Subcutaneous abdominal adipose tissue (tissue), 5 donors: ENCODE measurements around the gene IFT57.

Source experiments
- H3K27ac ChIP-seq: one replicate; pipeline ENCODE4 v1.7.0; 2013; ENCODE audit warnings: low read depth, mild to moderate bottlenecking, inconsistent platforms, low read length, moderate library complexity
- H3K27me3 ChIP-seq, 5 donors: one replicate each; pipeline ENCODE4 v1.7.0; 2013; ENCODE audit warnings: low read length in 5 of 5, inconsistent platforms in 1 of 5; ENCODE audit not compliant: control insufficient read depth in 5 of 5, insufficient read depth in 4 of 5
- H3K36me3 ChIP-seq, 5 donors: one replicate each; pipeline ENCODE4 v1.7.0; 2013; ENCODE audit warnings: low read length in 5 of 5; ENCODE audit not compliant: control insufficient read depth in 5 of 5, insufficient read depth in 5 of 5
- H3K4me1 ChIP-seq, 5 donors: one replicate each; pipeline ENCODE4 v1.7.0; 2013; ENCODE audit warnings: low read length in 5 of 5, mild to moderate bottlenecking in 3 of 5, moderate library complexity in 1 of 5; ENCODE audit not compliant: control insufficient read depth in 5 of 5, insufficient read depth in 5 of 5
- H3K4me3 ChIP-seq, 5 donors: one replicate each; pipeline ENCODE4 v1.7.0; 2013; ENCODE audit warnings: low read length in 5 of 5, low read depth in 1 of 5
- H3K9ac ChIP-seq, 5 donors: one replicate each; pipeline ENCODE4 v1.7.0; 2013; ENCODE audit warnings: low read length in 5 of 5, mild to moderate bottlenecking in 4 of 5, moderate library complexity in 3 of 5
- H3K9me3 ChIP-seq, 5 donors: one replicate each; pipeline ENCODE4 v1.7.0; 2013; ENCODE audit warnings: low read length in 5 of 5; ENCODE audit not compliant: control insufficient read depth in 5 of 5
- donor health status: healthy.
- donor health status: healthy.
- donor health status: healthy.
- donor health status: healthy.
- donor health status: healthy.

The IFT57 gene

GRCh38 chr3:108133858-108134554 lies 88.2 kb downstream of the IFT57 start:
- Histone ChIP-seq H3K9me3 (no peaks in the 10 kb centered on the region), H3K27ac (no peak overlapping the region), H3K4me1 (peaks cover 0 to 6% (median 0%) of the 10 kb centered on the region in 5 donors), H3K36me3 (no peaks in the 10 kb centered on the region), H3K4me3 (no peak overlapping the region), H3K27me3 (no peaks in the 10 kb centered on the region), H3K9ac (no peak overlapping the region)

DNA sequence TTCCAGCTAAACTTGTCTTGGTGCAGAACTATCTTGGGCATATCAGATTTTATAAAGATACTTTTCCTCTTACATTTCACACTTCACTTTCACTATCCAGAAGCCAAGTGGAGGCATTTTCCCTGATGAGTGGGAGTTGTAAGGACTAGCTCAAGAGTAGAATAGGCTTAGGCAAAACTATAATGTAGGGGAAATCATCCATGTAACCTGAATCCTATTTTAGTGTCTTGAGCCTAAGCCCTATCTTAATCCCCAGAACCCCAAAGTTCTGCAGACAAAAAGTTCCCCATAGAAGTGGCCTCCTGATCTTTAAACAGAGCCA lies 89.2 kb downstream of the IFT57 start:
- peaks cover 0 to 6% (median 0%) of the 10 kb centered on the region in 5 donors for H3K4me1 ChIP-seq
- H3K27ac ChIP-seq, result no peak overlapping the region
- no peak overlapping the region for H3K4me3 ChIP-seq
- H3K9ac ChIP-seq, result no peak overlapping the region
- no peaks in the 10 kb centered on the region for H3K36me3 ChIP-seq
- H3K27me3 ChIP-seq, result no peaks in the 10 kb centered on the region
- no peaks in the 10 kb centered on the region for H3K9me3 ChIP-seq

- Histone ChIP-seq H3K4me3 (no peak overlapping the region), H3K9ac (no peak overlapping the region), H3K27ac (no peak overlapping the region), H3K4me1 (peaks cover 0 to 10% (median 3%) of the 10 kb centered on the region in 5 donors), H3K9me3 (no peaks in the 10 kb centered on the region), H3K36me3 (no peaks in the 10 kb centered on the region), H3K27me3 (no peaks in the 10 kb centered on the region)
Observed at GRCh38 chr3:108131475-108132134, 90.6 kb downstream of the IFT57 start.

DNA sequence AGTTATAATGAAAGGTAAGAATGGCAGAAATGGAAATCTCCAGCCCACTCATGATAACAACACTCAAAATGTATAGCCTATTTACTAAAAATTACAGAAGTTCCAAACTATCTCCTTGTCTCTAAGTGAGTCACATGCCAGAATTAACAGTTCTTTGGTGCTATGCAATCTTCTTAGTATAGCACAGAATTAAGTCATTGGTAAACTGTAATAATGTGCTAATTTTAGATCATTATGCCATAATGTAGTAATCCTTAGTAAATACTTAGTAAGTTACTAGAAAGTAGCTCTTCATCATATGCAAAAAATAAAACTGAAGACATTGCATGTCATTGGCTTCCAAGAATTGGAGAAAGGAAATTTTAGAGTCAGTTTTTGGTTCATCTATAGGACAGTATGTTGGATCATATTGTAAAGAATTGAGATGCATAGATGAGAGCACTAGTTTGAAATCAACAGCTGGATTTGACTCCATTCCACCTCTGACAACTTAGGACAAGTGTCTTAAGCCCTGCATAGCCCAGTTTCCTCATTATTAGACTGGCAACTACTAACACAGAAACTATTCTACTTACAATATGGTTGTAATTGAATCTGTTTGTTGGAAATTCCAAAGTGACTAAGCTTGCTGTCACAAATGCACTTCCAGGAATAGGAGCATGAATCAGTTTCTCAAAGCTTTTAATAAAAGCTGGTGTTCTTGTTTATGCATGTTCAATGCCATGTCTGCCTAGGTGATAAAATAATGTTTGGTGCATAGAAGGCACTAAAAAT lies 91.3 kb downstream of the IFT57 start:
- H3K4me3 ChIP-seq, result no peak overlapping the region
- H3K36me3 ChIP-seq, result no peaks in the 10 kb centered on the region
- H3K27me3 ChIP-seq, result no peaks in the 10 kb centered on the region
- H3K4me1 ChIP-seq, result peaks cover 0 to 10% (median 3%) of the 10 kb centered on the region in 5 donors
- H3K27ac ChIP-seq, result no peak overlapping the region
- H3K9ac ChIP-seq, result no peak overlapping the region
- H3K9me3 ChIP-seq, result no peaks in the 10 kb centered on the region

GRCh38 chr3:108130236-108130635 lies 92.0 kb downstream of the IFT57 start:
- H3K27ac ChIP-seq, result no peak overlapping the region

GRCh38 chr3:108127301-108127988 lies 94.8 kb downstream of the IFT57 start:
- H3K9ac ChIP-seq, result no peak overlapping the region
- H3K36me3 ChIP-seq, result no peaks in the 10 kb centered on the region
- no peak overlapping the region for H3K4me3 ChIP-seq
- no peak overlapping the region for H3K27ac ChIP-seq
- peaks cover 0 to 10% (median 3%) of the 10 kb centered on the region in 5 donors for H3K4me1 ChIP-seq
- H3K27me3 ChIP-seq, result no peaks in the 10 kb centered on the region
- H3K9me3 ChIP-seq, result no peaks in the 10 kb centered on the region

More at GRCh38 chr3:108130236-108130635, 92.0 kb downstream of the IFT57 start:
- H3K4me3 ChIP-seq, result no peak overlapping the region
- H3K9ac ChIP-seq, result no peak overlapping the region
- H3K9me3 ChIP-seq, result no peaks in the 10 kb centered on the region
- no peaks in the 10 kb centered on the region for H3K36me3 ChIP-seq
- no peaks in the 10 kb centered on the region for H3K27me3 ChIP-seq
- peaks cover 0 to 10% (median 3%) of the 10 kb centered on the region in 5 donors for H3K4me1 ChIP-seq

DNA sequence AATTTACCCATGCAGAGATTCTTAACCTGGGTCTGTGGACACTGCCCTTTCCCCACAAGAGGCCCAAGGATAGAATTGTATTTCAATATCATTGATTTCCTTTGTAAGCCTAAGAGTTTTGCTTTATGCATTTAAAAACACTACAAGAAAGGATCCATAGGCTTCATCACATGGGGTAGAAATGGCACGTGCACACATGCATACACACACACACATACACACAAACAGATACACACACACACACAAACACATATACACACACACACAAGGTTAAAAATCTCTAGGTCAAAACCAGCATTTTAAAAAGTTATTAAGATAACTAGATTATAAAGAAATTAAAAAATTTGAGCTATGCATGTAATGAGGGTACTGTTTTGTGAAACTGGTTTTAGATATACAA lies 95.9 kb downstream of the IFT57 start:
- Histone ChIP-seq H3K4me3 (no peak overlapping the region), H3K4me1 (peaks cover 0 to 8% (median 1%) of the 10 kb centered on the region in 5 donors), H3K27ac (no peak overlapping the region), H3K9ac (no peak overlapping the region), H3K27me3 (no peaks in the 10 kb centered on the region), H3K9me3 (no peaks in the 10 kb centered on the region), H3K36me3 (no peaks in the 10 kb centered on the region)

DNA sequence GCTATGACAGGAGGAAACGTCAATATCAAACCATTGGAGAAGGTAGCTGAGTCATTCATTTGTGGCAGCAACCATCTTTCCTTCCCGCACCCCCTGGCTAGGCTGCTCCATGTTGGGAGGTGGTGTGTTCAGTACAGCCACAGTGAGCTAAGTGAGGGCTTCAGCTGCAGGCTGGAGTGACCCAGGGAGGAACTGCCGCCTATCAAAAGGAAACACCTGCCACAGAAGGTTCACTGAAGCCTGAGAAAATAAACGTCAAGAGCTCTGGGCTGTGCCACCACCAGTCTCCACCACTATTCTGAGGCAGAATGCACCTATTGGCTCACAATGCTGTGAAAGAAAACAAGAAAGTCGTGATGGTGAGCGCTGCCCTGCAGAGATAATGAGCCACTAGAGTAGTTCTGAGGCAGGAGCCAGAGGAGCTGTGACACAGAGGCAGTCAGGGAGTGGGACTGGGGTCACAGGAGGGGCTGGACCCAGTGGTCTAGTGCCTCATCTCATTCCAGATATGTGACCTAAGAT lies 96.6 kb downstream of the IFT57 start:
- no peaks in the 10 kb centered on the region for H3K36me3 ChIP-seq
- peaks cover 0 to 4% (median 0%) of the 10 kb centered on the region in 5 donors for H3K4me1 ChIP-seq
- no peak overlapping the region for H3K4me3 ChIP-seq
- H3K9me3 ChIP-seq, result no peaks in the 10 kb centered on the region
- H3K27me3 ChIP-seq, result no peaks in the 10 kb centered on the region
- no peak overlapping the region for H3K9ac ChIP-seq
- no peak overlapping the region for H3K27ac ChIP-seq

GRCh38 chr3:108125153-108125543 lies 97.1 kb downstream of the IFT57 start:
- H3K27me3 ChIP-seq, result no peaks in the 10 kb centered on the region
- no peak overlapping the region for H3K27ac ChIP-seq
- peaks cover 0 to 4% (median 0%) of the 10 kb centered on the region in 5 donors for H3K4me1 ChIP-seq
- no peaks in the 10 kb centered on the region for H3K36me3 ChIP-seq
- H3K4me3 ChIP-seq, result no peak overlapping the region
- H3K9ac ChIP-seq, result no peak overlapping the region
- H3K9me3 ChIP-seq, result no peaks in the 10 kb centered on the region
